HEK293 (cell line): Measurements from ENCODE around the gene C1QB.
A peak's percentile ranks its signal among the peaks of the same experiment; 100 is the strongest.

Source experiments
- CTCF ChIA-PET: fragments of 350-600 bp; formaldehyde crosslinking; extraction: SDS; loops from one replicate; lab custom pipeline; 2021; ENCODE audit warnings: antibody characterized with exemption; lab: Yijun Ruan, JAX
- POLR2A ChIA-PET: fragments of 300-600 bp; formaldehyde crosslinking; extraction: SDS; loops from one replicate; lab custom pipeline; 2020; ENCODE audit warnings: antibody characterized with exemption, inconsistent platforms; lab: Yijun Ruan, JAX
- H3K27ac ChIP-seq: fragments of 200-500 bp; sonication (Bioruptor generic); 2 replicates; pipeline ENCODE4 v1.5.1; 2014; ENCODE audit warnings: low read depth, low read length, control low read depth, inconsistent platforms; ENCODE audit errors: extremely low read depth
- H3K36me3 ChIP-seq, 2 experiments: fragments of 200-500 bp in 1 of 2; sonication (Bioruptor generic) in 1 of 2; 1 replicate in 1 of 2; 2 replicates in 1 of 2; pipeline ENCODE4 v1.5.1; 2014 to 2017; ENCODE audit warnings: inconsistent platforms in 2 of 2, low read length in 2 of 2; ENCODE audit not compliant: control insufficient read depth in 2 of 2, insufficient read depth in 1 of 2
- H3K4me1 ChIP-seq: fragments of 200-500 bp; sonication (Bioruptor generic); 2 replicates; pipeline ENCODE4 v1.5.1; 2014; ENCODE audit warnings: mild to moderate bottlenecking, low read length, inconsistent platforms; ENCODE audit not compliant: control insufficient read depth, insufficient read depth
- H3K4me3 ChIP-seq: 2 replicates; pipeline ENCODE4 v1.5.1; 2011; ENCODE audit warnings: low read depth, mild to moderate bottlenecking, control low read depth, low read length, moderate library complexity
- H3K9me3 ChIP-seq: fragments of 200-500 bp; sonication (Bioruptor generic); 2 replicates; pipeline ENCODE4 v1.5.1; 2014; ENCODE audit warnings: low read depth, low read length, inconsistent platforms; ENCODE audit not compliant: control insufficient read depth, insufficient read depth
- GLIS1 ChIP-seq: fragments of 450-650 bp; formaldehyde crosslinking; IDR thresholded peaks from 2 replicates; pipeline ENCODE4 v1.5.1; 2016; ENCODE audit warnings: missing biosample characterization, missing genetic modification characterization
- KLF9 ChIP-seq: fragments of 450-650 bp; formaldehyde crosslinking; IDR thresholded peaks from 2 replicates; pipeline ENCODE4 v1.5.1; 2016; ENCODE audit warnings: missing biosample characterization, missing genetic modification characterization, low read depth
- MEIS1 ChIP-seq: sonication (generic); formaldehyde crosslinking; IDR thresholded peaks from 2 replicates; pipeline ENCODE4 v1.8.1; 2022; ENCODE audit warnings: missing genetic modification reagents, mild to moderate bottlenecking, borderline replicate concordance
- MYNN ChIP-seq: fragments of 450-650 bp; formaldehyde crosslinking; IDR thresholded peaks from 2 replicates; pipeline ENCODE4 v1.5.1; 2016; ENCODE audit warnings: missing biosample characterization, missing genetic modification characterization, borderline replicate concordance
- MZF1 ChIP-seq: fragments of 450-650 bp; formaldehyde crosslinking; IDR thresholded peaks from 2 replicates; pipeline ENCODE4 v1.5.1; 2017; ENCODE audit warnings: missing biosample characterization, missing genetic modification characterization, borderline replicate concordance
- OSR2 ChIP-seq: fragments of 450-650 bp; formaldehyde crosslinking; IDR thresholded peaks from 2 replicates; pipeline ENCODE4 v1.5.1; 2016; ENCODE audit warnings: missing biosample characterization, missing genetic modification characterization
- OVOL3 ChIP-seq: fragments of 450-650 bp; formaldehyde crosslinking; IDR thresholded peaks from 2 replicates; pipeline ENCODE4 v1.5.1; 2016; ENCODE audit warnings: missing biosample characterization, missing genetic modification characterization
- SALL2 ChIP-seq: fragments of 450-650 bp; formaldehyde crosslinking; IDR thresholded peaks from 2 replicates; pipeline ENCODE4 v1.5.0; 2017; ENCODE audit warnings: missing biosample characterization, mild to moderate bottlenecking, missing genetic modification characterization, borderline replicate concordance
- SCRT1 ChIP-seq: fragments of 450-650 bp; formaldehyde crosslinking; IDR thresholded peaks from 2 replicates; pipeline ENCODE4 v1.5.1; 2016; ENCODE audit warnings: missing biosample characterization, missing genetic modification characterization, borderline replicate concordance
- TRIM28 ChIP-seq: IDR thresholded peaks from 2 replicates; pipeline ENCODE4 v1.6.1; 2011; ENCODE audit warnings: low read length, control low read depth, borderline replicate concordance
- WT1 ChIP-seq: fragments of 450-650 bp; formaldehyde crosslinking; IDR thresholded peaks from 2 replicates; pipeline ENCODE4 v1.5.1; 2016; ENCODE audit warnings: missing biosample characterization, missing genetic modification characterization
- YY2 ChIP-seq: fragments of 450-650 bp; formaldehyde crosslinking; IDR thresholded peaks from 2 replicates; pipeline ENCODE4 v1.5.1; 2016; ENCODE audit warnings: missing biosample characterization, missing genetic modification characterization
- ZBTB1 ChIP-seq: fragments of 450-650 bp; formaldehyde crosslinking; IDR thresholded peaks from 2 replicates; pipeline ENCODE4 v1.5.1; 2016; ENCODE audit warnings: missing biosample characterization, missing genetic modification characterization
- ZFP41 ChIP-seq: fragments of 450-650 bp; formaldehyde crosslinking; IDR thresholded peaks from 2 replicates; pipeline ENCODE4 v1.5.1; 2016; ENCODE audit warnings: missing biosample characterization, missing genetic modification characterization, borderline replicate concordance
- ZNF112 ChIP-seq: fragments of 450-650 bp; formaldehyde crosslinking; IDR thresholded peaks from 2 replicates; pipeline ENCODE4 v1.5.0; 2017; ENCODE audit warnings: missing biosample characterization, missing genetic modification characterization
- ZNF121 ChIP-seq: fragments of 450-650 bp; formaldehyde crosslinking; IDR thresholded peaks from 2 replicates; pipeline ENCODE4 v1.5.1; 2016; ENCODE audit warnings: missing biosample characterization, missing genetic modification characterization
- ZNF133 ChIP-seq: fragments of 450-650 bp; formaldehyde crosslinking; IDR thresholded peaks from 2 replicates; pipeline ENCODE4 v1.5.1; 2016; ENCODE audit warnings: missing biosample characterization, missing genetic modification characterization
- ZNF169 ChIP-seq: fragments of 450-650 bp; formaldehyde crosslinking; IDR thresholded peaks from 2 replicates; pipeline ENCODE4 v1.5.1; 2016; ENCODE audit warnings: missing biosample characterization, missing genetic modification characterization
- ZNF174 ChIP-seq: fragments of 450-650 bp; formaldehyde crosslinking; IDR thresholded peaks from 2 replicates; pipeline ENCODE4 v1.5.0; 2017; ENCODE audit warnings: missing biosample characterization, mild to moderate bottlenecking, missing genetic modification characterization
- ZNF324 ChIP-seq: fragments of 450-650 bp; formaldehyde crosslinking; IDR thresholded peaks from 2 replicates; pipeline ENCODE4 v1.5.1; 2016; ENCODE audit warnings: missing biosample characterization, missing genetic modification characterization
- ZNF341 ChIP-seq: fragments of 450-650 bp; formaldehyde crosslinking; IDR thresholded peaks from 2 replicates; pipeline ENCODE4; 2016; ENCODE audit warnings: low read depth, missing biosample characterization, missing genetic modification characterization
- ZNF555 ChIP-seq: fragments of 450-650 bp; formaldehyde crosslinking; conservative IDR thresholded peaks from 2 replicates; pipeline ENCODE4 v1.5.1; 2017; ENCODE audit warnings: missing biosample characterization, mild to moderate bottlenecking, missing genetic modification characterization, inconsistent platforms
- ZNF621 ChIP-seq: fragments of 450-650 bp; formaldehyde crosslinking; IDR thresholded peaks from 2 replicates; pipeline ENCODE4 v1.5.1; 2017; ENCODE audit warnings: missing biosample characterization, missing genetic modification characterization
- ZNF654 ChIP-seq: fragments of 450-650 bp; formaldehyde crosslinking; IDR thresholded peaks from 2 replicates; pipeline ENCODE4 v1.5.1; 2016; ENCODE audit warnings: low read depth, missing biosample characterization, missing genetic modification characterization
- TF ChIP-seq, protein P1 (sequence below): fragments of 450-650 bp; formaldehyde crosslinking; IDR thresholded peaks from 2 replicates; pipeline ENCODE4 v1.5.1; 2016; ENCODE audit warnings: missing biosample characterization, missing genetic modification characterization
- TF ChIP-seq, protein P2 (sequence below): fragments of 450-650 bp; formaldehyde crosslinking; IDR thresholded peaks from 2 replicates; pipeline ENCODE4; 2016; ENCODE audit warnings: missing biosample characterization, missing genetic modification characterization
- TF ChIP-seq, protein P3 (sequence below): fragments of 450-650 bp; formaldehyde crosslinking; IDR thresholded peaks from 2 replicates; pipeline ENCODE4 v1.5.1; 2016; ENCODE audit warnings: missing biosample characterization, missing genetic modification characterization
- TF ChIP-seq, protein P4 (sequence below): fragments of 450-650 bp; formaldehyde crosslinking; IDR thresholded peaks from 2 replicates; pipeline ENCODE4 v1.5.1; 2016; ENCODE audit warnings: missing biosample characterization, missing genetic modification characterization
- TF ChIP-seq, protein P5 (sequence below): fragments of 450-650 bp; formaldehyde crosslinking; IDR thresholded peaks from 2 replicates; pipeline ENCODE4 v1.5.0; 2017; ENCODE audit warnings: missing biosample characterization, missing genetic modification characterization, borderline replicate concordance
- TF ChIP-seq, protein P6 (sequence below): fragments of 450-650 bp; formaldehyde crosslinking; IDR thresholded peaks from 2 replicates; pipeline ENCODE4 v1.5.1; 2016; ENCODE audit warnings: missing biosample characterization, missing genetic modification characterization

C1QB gene

DNA sequence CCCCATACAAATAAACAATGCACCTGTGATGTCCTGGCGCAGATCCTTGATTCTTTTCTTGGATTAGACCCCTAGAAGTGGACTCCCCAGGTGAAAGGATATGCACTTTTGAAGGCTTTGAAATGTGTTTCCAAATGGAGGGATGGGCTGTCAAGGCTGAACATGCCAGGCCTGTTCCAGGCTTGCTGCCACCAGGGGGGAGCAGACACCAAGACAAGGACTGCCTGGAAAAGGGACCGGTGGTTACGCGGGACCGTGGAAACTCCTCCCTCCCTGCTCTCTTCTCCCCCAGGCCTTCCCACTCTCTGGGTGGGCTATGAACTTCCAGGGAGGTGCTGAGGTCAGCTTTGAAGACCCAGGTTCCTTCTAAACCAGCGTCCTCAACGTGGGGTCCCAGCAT is 12.7 kb downstream of the C1QB start:
- no peaks in the 10 kb centered on the region for H3K9me3 ChIP-seq
- H3K4me1 ChIP-seq = no peaks in the 10 kb centered on the region
- ChIA-PET POLR2A (no interaction called here), CTCF (interaction anchor here (0.6 to 2.5 kb wide), 9 partner anchors 9 to 299 kb away, joined by 3 to 14 read pairs (median 5); no protein-coding TSS in a partner anchor)
- H3K4me3 ChIP-seq = no peak overlapping the region
- H3K36me3 ChIP-seq = no peaks in the 10 kb centered on the region
- TF ChIP-seq ZNF555 (tag by site-specific recombination) (no peak), SCRT1 (tag by site-specific recombination) (no peak), ZNF174 (no peak), ZBTB1 (no peak), YY2 (tag by site-specific recombination) (no peak), ZNF621 (tag by site-specific recombination) (no peak), ZNF654 (tag by site-specific recombination) (peak; percentile 53), TRIM28 (no peak), SALL2 (no peak), ZNF121 (tag by site-specific recombination) (no peak), ZNF324 (tag by site-specific recombination) (no peak), OVOL3 (tag by site-specific recombination) (no peak), GLIS1 (0 out of 2 replicates have a peak, but pooled peaks have one; percentile 34), MEIS1 (no peak), MZF1 (tag by site-specific recombination) (no peak)
- TF ChIP-seq, protein P1, sequence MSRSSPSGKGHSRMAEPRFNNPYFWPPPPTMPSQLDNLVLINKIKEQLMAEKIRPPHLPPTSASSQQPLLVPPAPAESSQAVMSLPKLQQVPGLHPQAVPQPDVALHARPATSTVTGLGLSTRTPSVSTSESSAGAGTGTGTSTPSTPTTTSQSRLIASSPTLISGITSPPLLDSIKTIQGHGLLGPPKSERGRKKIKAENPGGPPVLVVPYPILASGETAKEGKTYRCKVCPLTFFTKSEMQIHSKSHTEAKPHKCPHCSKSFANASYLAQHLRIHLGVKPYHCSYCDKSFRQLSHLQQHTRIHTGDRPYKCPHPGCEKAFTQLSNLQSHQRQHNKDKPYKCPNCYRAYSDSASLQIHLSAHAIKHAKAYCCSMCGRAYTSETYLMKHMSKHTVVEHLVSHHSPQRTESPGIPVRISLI (tag by site-specific recombination) = no peak
- TF ChIP-seq, protein P2, sequence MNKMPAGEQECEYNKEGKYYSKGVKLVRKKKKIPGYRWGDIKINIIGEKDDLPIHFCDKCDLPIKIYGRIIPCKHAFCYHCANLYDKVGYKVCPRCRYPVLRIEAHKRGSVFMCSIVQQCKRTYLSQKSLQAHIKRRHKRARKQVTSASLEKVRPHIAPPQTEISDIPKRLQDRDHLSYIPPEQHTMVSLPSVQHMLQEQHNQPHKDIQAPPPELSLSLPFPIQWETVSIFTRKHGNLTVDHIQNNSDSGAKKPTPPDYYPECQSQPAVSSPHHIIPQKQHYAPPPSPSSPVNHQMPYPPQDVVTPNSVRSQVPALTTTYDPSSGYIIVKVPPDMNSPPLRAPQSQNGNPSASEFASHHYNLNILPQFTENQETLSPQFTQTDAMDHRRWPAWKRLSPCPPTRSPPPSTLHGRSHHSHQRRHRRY (tag by site-specific recombination) = no peak
- TF ChIP-seq, protein P3, sequence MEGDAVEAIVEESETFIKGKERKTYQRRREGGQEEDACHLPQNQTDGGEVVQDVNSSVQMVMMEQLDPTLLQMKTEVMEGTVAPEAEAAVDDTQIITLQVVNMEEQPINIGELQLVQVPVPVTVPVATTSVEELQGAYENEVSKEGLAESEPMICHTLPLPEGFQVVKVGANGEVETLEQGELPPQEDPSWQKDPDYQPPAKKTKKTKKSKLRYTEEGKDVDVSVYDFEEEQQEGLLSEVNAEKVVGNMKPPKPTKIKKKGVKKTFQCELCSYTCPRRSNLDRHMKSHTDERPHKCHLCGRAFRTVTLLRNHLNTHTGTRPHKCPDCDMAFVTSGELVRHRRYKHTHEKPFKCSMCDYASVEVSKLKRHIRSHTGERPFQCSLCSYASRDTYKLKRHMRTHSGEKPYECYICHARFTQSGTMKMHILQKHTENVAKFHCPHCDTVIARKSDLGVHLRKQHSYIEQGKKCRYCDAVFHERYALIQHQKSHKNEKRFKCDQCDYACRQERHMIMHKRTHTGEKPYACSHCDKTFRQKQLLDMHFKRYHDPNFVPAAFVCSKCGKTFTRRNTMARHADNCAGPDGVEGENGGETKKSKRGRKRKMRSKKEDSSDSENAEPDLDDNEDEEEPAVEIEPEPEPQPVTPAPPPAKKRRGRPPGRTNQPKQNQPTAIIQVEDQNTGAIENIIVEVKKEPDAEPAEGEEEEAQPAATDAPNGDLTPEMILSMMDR = 0 out of 2 replicates have a peak, but pooled peaks have one; percentile 45
- H3K27ac ChIP-seq = no peak overlapping the region

DNA sequence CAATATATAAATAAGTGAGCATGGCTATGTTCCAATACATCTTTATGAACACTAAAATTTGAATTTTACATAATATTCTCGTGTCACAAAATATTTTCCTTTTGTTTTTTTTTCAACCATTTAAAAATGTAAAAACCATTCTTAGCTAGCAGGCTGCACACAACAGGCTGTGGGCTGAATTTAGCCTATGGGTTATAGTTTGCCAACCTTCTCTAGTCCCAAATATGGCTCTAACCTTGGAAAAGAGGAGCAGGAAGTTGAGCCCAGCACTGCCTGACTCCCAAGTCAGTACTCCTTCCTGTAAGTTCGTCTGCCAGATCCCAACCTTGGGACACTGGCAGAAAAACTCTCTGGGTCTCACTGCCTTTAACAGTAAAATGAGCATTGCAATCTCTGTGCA is 13.4 kb downstream of the C1QB start:
- Histone ChIP-seq H3K36me3 (no peaks in the 10 kb centered on the region), H3K4me1 (no peaks in the 10 kb centered on the region), H3K27ac (no peak overlapping the region), H3K9me3 (no peaks in the 10 kb centered on the region), H3K4me3 (no peak overlapping the region)
- ChIA-PET CTCF (interaction anchor here (0.6 to 2.5 kb wide), 10 partner anchors 8 to 722 kb away, joined by 3 to 14 read pairs (median 4); no protein-coding TSS in a partner anchor), POLR2A (no interaction called here)
- TF ChIP-seq, protein P4, sequence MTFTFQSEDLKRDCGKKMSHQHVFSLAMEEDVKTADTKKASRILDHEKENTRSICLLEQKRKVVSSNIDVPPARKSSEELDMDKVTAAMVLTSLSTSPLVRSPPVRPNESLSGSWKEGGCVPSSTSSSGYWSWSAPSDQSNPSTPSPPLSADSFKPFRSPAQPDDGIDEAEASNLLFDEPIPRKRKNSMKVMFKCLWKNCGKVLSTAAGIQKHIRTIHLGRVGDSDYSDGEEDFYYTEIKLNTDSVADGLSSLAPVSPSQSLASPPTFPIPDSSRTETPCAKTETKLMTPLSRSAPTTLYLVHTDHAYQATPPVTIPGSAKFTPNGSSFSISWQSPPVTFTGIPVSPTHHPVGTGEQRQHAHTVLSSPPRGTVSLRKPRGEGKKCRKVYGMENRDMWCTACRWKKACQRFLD = no peak
- TF ChIP-seq MYNN (tag by site-specific recombination) = no peak
- TF ChIP-seq KLF9 = no peak
- no peak for TF ChIP-seq ZNF169 (tag by site-specific recombination)
- TF ChIP-seq OSR2 (tag by site-specific recombination) = no peak
- TF ChIP-seq ZFP41 (tag by site-specific recombination) = no peak
- no peak for TF ChIP-seq WT1 (tag by site-specific recombination)
- TF ChIP-seq, protein P5, sequence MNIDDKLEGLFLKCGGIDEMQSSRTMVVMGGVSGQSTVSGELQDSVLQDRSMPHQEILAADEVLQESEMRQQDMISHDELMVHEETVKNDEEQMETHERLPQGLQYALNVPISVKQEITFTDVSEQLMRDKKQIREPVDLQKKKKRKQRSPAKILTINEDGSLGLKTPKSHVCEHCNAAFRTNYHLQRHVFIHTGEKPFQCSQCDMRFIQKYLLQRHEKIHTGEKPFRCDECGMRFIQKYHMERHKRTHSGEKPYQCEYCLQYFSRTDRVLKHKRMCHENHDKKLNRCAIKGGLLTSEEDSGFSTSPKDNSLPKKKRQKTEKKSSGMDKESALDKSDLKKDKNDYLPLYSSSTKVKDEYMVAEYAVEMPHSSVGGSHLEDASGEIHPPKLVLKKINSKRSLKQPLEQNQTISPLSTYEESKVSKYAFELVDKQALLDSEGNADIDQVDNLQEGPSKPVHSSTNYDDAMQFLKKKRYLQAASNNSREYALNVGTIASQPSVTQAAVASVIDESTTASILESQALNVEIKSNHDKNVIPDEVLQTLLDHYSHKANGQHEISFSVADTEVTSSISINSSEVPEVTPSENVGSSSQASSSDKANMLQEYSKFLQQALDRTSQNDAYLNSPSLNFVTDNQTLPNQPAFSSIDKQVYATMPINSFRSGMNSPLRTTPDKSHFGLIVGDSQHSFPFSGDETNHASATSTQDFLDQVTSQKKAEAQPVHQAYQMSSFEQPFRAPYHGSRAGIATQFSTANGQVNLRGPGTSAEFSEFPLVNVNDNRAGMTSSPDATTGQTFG (tag by site-specific recombination) = no peak
- TF ChIP-seq ZNF112 (tag by site-specific recombination) = no peak
- no peak for TF ChIP-seq ZNF341
- TF ChIP-seq, protein P6, sequence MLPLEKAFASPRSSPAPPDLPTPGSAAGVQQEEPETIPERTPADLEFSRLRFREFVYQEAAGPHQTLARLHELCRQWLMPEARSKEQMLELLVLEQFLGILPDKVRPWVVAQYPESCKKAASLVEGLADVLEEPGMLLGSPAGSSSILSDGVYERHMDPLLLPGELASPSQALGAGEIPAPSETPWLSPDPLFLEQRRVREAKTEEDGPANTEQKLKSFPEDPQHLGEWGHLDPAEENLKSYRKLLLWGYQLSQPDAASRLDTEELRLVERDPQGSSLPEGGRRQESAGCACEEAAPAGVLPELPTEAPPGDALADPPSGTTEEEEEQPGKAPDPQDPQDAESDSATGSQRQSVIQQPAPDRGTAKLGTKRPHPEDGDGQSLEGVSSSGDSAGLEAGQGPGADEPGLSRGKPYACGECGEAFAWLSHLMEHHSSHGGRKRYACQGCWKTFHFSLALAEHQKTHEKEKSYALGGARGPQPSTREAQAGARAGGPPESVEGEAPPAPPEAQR (tag by site-specific recombination) = no peak
- TF ChIP-seq ZNF133 (tag by site-specific recombination) = no peak
